ENCODE results near the gene KRTAP5-8.
A peak's percentile ranks its signal among the peaks of the same experiment; 100 is the strongest.
"Not testable (repeated sequence)": the region's sequence is repeated elsewhere in the genome, so short reads cannot be mapped to it uniquely, and the experiment has no call there.

The KRTAP5-8 gene

GRCh38 chr11:71526796-71527575 lies 10.8 kb upstream of the KRTAP5-8 start, which contains the start of gene KRTAP5-7:
TSS of gene KRTAP5-7 (plus strand) at chr11:71527267. CDS start at chr11:71527301, 34 bp downstream.
- not testable (repeated sequence) for H4K91ac ChIP-seq (ENCODE audit: low read depth, low read length); H3K4me1 ChIP-seq (ENCODE audit: control insufficient read depth in 1 of 2, insufficient read depth in 2 of 2, low read length in 2 of 2); H3K79me2 ChIP-seq (ENCODE audit: control insufficient read depth, insufficient read depth, low read length, poor library complexity); H4K8ac ChIP-seq (ENCODE audit: low read depth, low read length); H3K23ac ChIP-seq (ENCODE audit: low read length); H2AK5ac ChIP-seq (ENCODE audit: low read length); H3K36me3 ChIP-seq (ENCODE audit: control insufficient read depth in 1 of 2, insufficient read depth in 2 of 2, low read length in 2 of 2); H3K9ac ChIP-seq (ENCODE audit: low read length); H3K14ac ChIP-seq (ENCODE audit: low read length); H3K4ac ChIP-seq (ENCODE audit: low read depth, low read length); H2BK12ac ChIP-seq (ENCODE audit: low read length); H3K4me2 ChIP-seq (ENCODE audit: low read length); H2BK5ac ChIP-seq (ENCODE audit: low read depth, low read length, poor library complexity); H3K79me1 ChIP-seq (ENCODE audit: low read length); H3K18ac ChIP-seq (ENCODE audit: low read length); H2AFZ ChIP-seq (ENCODE audit: insufficient read depth, low read length, poor library complexity); H3K27ac ChIP-seq (ENCODE audit: low read depth, low read length); H3K9me3 ChIP-seq (ENCODE audit: insufficient read depth, low read depth, low read length); H4K12ac ChIP-seq (ENCODE audit: low read depth, low read length); H3K27me3 ChIP-seq (ENCODE audit: insufficient read depth, low read length); DNase-seq; H2BK120ac ChIP-seq (ENCODE audit: insufficient read depth, low read length, poor library complexity)
- H3K4me3 ChIP-seq (ENCODE audit: low read depth, low read length), result peak within 1 kb of the TSS; percentile 2
- no CpG with 5 or more reads among the region's 10 CpGs for WGBS (ENCODE audit: extremely low coverage, insufficient coverage, insufficient read length)

GRCh38 chr11:71527576-71528210 lies 10.1 kb upstream of the KRTAP5-8 start:
- H4K8ac ChIP-seq (ENCODE audit: low read depth, low read length), result no peak overlapping the region
- H3K14ac ChIP-seq (ENCODE audit: low read length), result no peak overlapping the region
- no peak overlapping the region for H3K4me2 ChIP-seq (ENCODE audit: low read length)
- DNase-seq, result no peak
- H3K9ac ChIP-seq (ENCODE audit: low read length), result no peak overlapping the region
- no peak overlapping the region for H3K18ac ChIP-seq (ENCODE audit: low read length)
- WGBS (ENCODE audit: extremely low coverage, insufficient coverage, insufficient read length), result no CpG with 5 or more reads among the region's 6 CpGs
- no peak overlapping the region for H3K23ac ChIP-seq (ENCODE audit: low read length)
- H2BK5ac ChIP-seq (ENCODE audit: low read depth, low read length, poor library complexity), result no peak overlapping the region
- no peak overlapping the region for H2BK120ac ChIP-seq (ENCODE audit: insufficient read depth, low read length, poor library complexity)
- no peaks in the 10 kb centered on the region for H3K79me1 ChIP-seq (ENCODE audit: low read length)
- H2BK12ac ChIP-seq (ENCODE audit: low read length), result no peak overlapping the region
- no peak overlapping the region for H2AFZ ChIP-seq (ENCODE audit: insufficient read depth, low read length, poor library complexity)
- H3K4me1 ChIP-seq (ENCODE audit: control insufficient read depth in 1 of 2, insufficient read depth in 2 of 2, low read length in 2 of 2), result no peaks in the 10 kb centered on the region
- H3K9me3 ChIP-seq (ENCODE audit: insufficient read depth, low read depth, low read length), result peaks cover 1% of the 10 kb centered on the region
- no peaks in the 10 kb centered on the region for H3K79me2 ChIP-seq (ENCODE audit: control insufficient read depth, insufficient read depth, low read length, poor library complexity)
- no peak overlapping the region for H2AK5ac ChIP-seq (ENCODE audit: low read length)
- H4K91ac ChIP-seq (ENCODE audit: low read depth, low read length), result no peak overlapping the region
- H3K4ac ChIP-seq (ENCODE audit: low read depth, low read length), result no peak overlapping the region
- no peaks in the 10 kb centered on the region for H3K36me3 ChIP-seq (ENCODE audit: control insufficient read depth in 1 of 2, insufficient read depth in 2 of 2, low read length in 2 of 2)
- peak overlapping the region; percentile 2 for H3K4me3 ChIP-seq (ENCODE audit: low read depth, low read length)
- no peaks in the 10 kb centered on the region for H3K27me3 ChIP-seq (ENCODE audit: insufficient read depth, low read length)
- H4K12ac ChIP-seq (ENCODE audit: low read depth, low read length), result no peak overlapping the region
- H3K27ac ChIP-seq (ENCODE audit: low read depth, low read length), result no peak overlapping the region

GRCh38 chr11:71530602-71531001 lies 7.2 kb upstream of the KRTAP5-8 start:
- H3K9ac ChIP-seq (ENCODE audit: low read length), result no peak overlapping the region
- no peak overlapping the region for H3K4ac ChIP-seq (ENCODE audit: low read depth, low read length)
- H2AK5ac ChIP-seq (ENCODE audit: low read length), result no peak overlapping the region
- H3K4me3 ChIP-seq (ENCODE audit: low read depth, low read length), result no peak overlapping the region
- no peak overlapping the region for H3K4me2 ChIP-seq (ENCODE audit: low read length)
- no peak overlapping the region for H3K18ac ChIP-seq (ENCODE audit: low read length)
- no peaks in the 10 kb centered on the region for H3K36me3 ChIP-seq (ENCODE audit: control insufficient read depth in 1 of 2, insufficient read depth in 2 of 2, low read length in 2 of 2)
- H3K9me3 ChIP-seq (ENCODE audit: insufficient read depth, low read depth, low read length), result peaks cover 1% of the 10 kb centered on the region
- H2BK120ac ChIP-seq (ENCODE audit: insufficient read depth, low read length, poor library complexity), result no peak overlapping the region
- no peak overlapping the region for H4K91ac ChIP-seq (ENCODE audit: low read depth, low read length)
- H3K14ac ChIP-seq (ENCODE audit: low read length), result no peak overlapping the region
- no peak overlapping the region for H3K23ac ChIP-seq (ENCODE audit: low read length)
- WGBS (ENCODE audit: extremely low coverage, insufficient coverage, insufficient read length), result no CpG with 5 or more reads among the region's 11 CpGs
- H3K27ac ChIP-seq (ENCODE audit: low read depth, low read length), result no peak overlapping the region
- H3K79me2 ChIP-seq (ENCODE audit: control insufficient read depth, insufficient read depth, low read length, poor library complexity), result no peaks in the 10 kb centered on the region
- no peak overlapping the region for H2AFZ ChIP-seq (ENCODE audit: insufficient read depth, low read length, poor library complexity)
- no peak overlapping the region for H2BK5ac ChIP-seq (ENCODE audit: low read depth, low read length, poor library complexity)
- no peak for DNase-seq
- H3K27me3 ChIP-seq (ENCODE audit: insufficient read depth, low read length), result no peaks in the 10 kb centered on the region
- no peak overlapping the region for H4K8ac ChIP-seq (ENCODE audit: low read depth, low read length)
- H3K4me1 ChIP-seq (ENCODE audit: control insufficient read depth in 1 of 2, insufficient read depth in 2 of 2, low read length in 2 of 2), result no peaks in the 10 kb centered on the region
- no peaks in the 10 kb centered on the region for H3K79me1 ChIP-seq (ENCODE audit: low read length)
- H4K12ac ChIP-seq (ENCODE audit: low read depth, low read length), result no peak overlapping the region
- H2BK12ac ChIP-seq (ENCODE audit: low read length), result no peak overlapping the region

- Histone ChIP-seq H3K4ac (ENCODE audit: low read depth, low read length) (no peak overlapping the region), H3K79me1 (ENCODE audit: low read length) (no peaks in the 10 kb centered on the region), H3K23ac (ENCODE audit: low read length) (no peak overlapping the region), H3K9ac (ENCODE audit: low read length) (no peak overlapping the region), H4K91ac (ENCODE audit: low read depth, low read length) (no peak overlapping the region), H2BK120ac (ENCODE audit: insufficient read depth, low read length, poor library complexity) (no peak overlapping the region), H3K14ac (ENCODE audit: low read length) (no peak overlapping the region), H3K36me3 (ENCODE audit: control insufficient read depth in 1 of 2, insufficient read depth in 2 of 2, low read length in 2 of 2) (no peaks in the 10 kb centered on the region), H3K18ac (ENCODE audit: low read length) (no peak overlapping the region), H2AK5ac (ENCODE audit: low read length) (no peak overlapping the region), H3K79me2 (ENCODE audit: control insufficient read depth, insufficient read depth, low read length, poor library complexity) (no peaks in the 10 kb centered on the region), H4K12ac (ENCODE audit: low read depth, low read length) (no peak overlapping the region), H3K27ac (ENCODE audit: low read depth, low read length) (no peak overlapping the region), H3K27me3 (ENCODE audit: insufficient read depth, low read length) (no peaks in the 10 kb centered on the region), H3K4me2 (ENCODE audit: low read length) (no peak overlapping the region), H3K4me1 (ENCODE audit: control insufficient read depth in 1 of 2, insufficient read depth in 2 of 2, low read length in 2 of 2) (no peaks in the 10 kb centered on the region), H2BK5ac (ENCODE audit: low read depth, low read length, poor library complexity) (no peak overlapping the region), H2BK12ac (ENCODE audit: low read length) (no peak overlapping the region), H3K9me3 (ENCODE audit: insufficient read depth, low read depth, low read length) (peaks cover 1% of the 10 kb centered on the region), H2AFZ (ENCODE audit: insufficient read depth, low read length, poor library complexity) (no peak overlapping the region), H4K8ac (ENCODE audit: low read depth, low read length) (no peak overlapping the region), H3K4me3 (ENCODE audit: low read depth, low read length) (no peak overlapping the region)
- no CpG with 5 or more reads among the region's 10 CpGs for WGBS (ENCODE audit: extremely low coverage, insufficient coverage, insufficient read length)
- DNase-seq, result peak in 1 of 2 donors; percentile 35
Observed at GRCh38 chr11:71532036-71532610, 5.7 kb upstream of the KRTAP5-8 start.
